ENCODE results near the gene CDKAL1. TPM values are rescaled to one million over a fixed set of nuclear protein-coding genes. Genes with fewer than 3 reads are reported as not detected.

CDKAL1 gene
- total RNA-seq, 1 donor from 2014 or later: 39.6 TPM

GRCh38 chr6:21279619-21280018 lies 745.4 kb downstream of the CDKAL1 start:
- H3K4me3 ChIP-seq: no peak overlapping the region
- Mint-ChIP-seq H3K27me3 (ENCODE audit: insufficient read depth, low read depth) (peaks cover 3% of the 10 kb centered on the region), H3K4me3 (no peak overlapping the region), H3K4me1 (peaks cover 31% of the 10 kb centered on the region), H3K9me3 (peaks cover 7% of the 10 kb centered on the region), H3K36me3 (peaks cover 1% of the 10 kb centered on the region), H3K27ac (no peak overlapping the region)
- H3K9ac ChIP-seq: no peak overlapping the region
- H3K9me3 ChIP-seq (ENCODE audit: low read depth): no peaks in the 10 kb centered on the region
- DNase-seq (ENCODE audit: low spot score): no peak
- no peaks in the 10 kb centered on the region for H3K79me2 ChIP-seq (ENCODE audit: low read depth)
- H2AFZ ChIP-seq (replicated peaks): no peak overlapping the region
- TF ChIP-seq EZH2 (IDR thresholded peaks at IDR 0.05): no peak
- TF ChIP-seq EZH2phosphoT487 (IDR thresholded peaks at IDR 0.05): no peak
- no peak for TF ChIP-seq CTCF (IDR thresholded peaks at IDR 0.05)
- H3K36me3 ChIP-seq: no peaks in the 10 kb centered on the region
- H3F3A ChIP-seq (ENCODE audit: low read depth): peaks cover 30% of the 10 kb centered on the region
- H3K27me3 ChIP-seq: no peaks in the 10 kb centered on the region
- H3K27ac ChIP-seq: no peak overlapping the region
- no peak overlapping the region for H3K4me2 ChIP-seq
- peaks cover 36% of the 10 kb centered on the region for H3K4me1 ChIP-seq
- H4K20me1 ChIP-seq (ENCODE audit: low read depth): no peaks in the 10 kb centered on the region

GRCh38 chr6:21281366-21281765 lies 747.1 kb downstream of the CDKAL1 start:
- peaks cover 28% of the 10 kb centered on the region for H3F3A ChIP-seq (ENCODE audit: low read depth)
- no peaks in the 10 kb centered on the region for H3K9me3 ChIP-seq (ENCODE audit: low read depth)
- no peak overlapping the region for H3K4me2 ChIP-seq
- H4K20me1 ChIP-seq (ENCODE audit: low read depth): no peaks in the 10 kb centered on the region
- peak overlapping the region; percentile 22 for H2AFZ ChIP-seq (replicated peaks)
- peaks cover 31% of the 10 kb centered on the region for H3K4me1 ChIP-seq
- H3K27ac ChIP-seq: no peak overlapping the region
- Mint-ChIP-seq H3K36me3 (peaks cover 1% of the 10 kb centered on the region), H3K27me3 (ENCODE audit: insufficient read depth, low read depth) (peaks cover 7% of the 10 kb centered on the region), H3K27ac (peak overlapping the region; percentile 22), H3K9me3 (peaks cover 7% of the 10 kb centered on the region), H3K4me1 (peaks cover 31% of the 10 kb centered on the region), H3K4me3 (no peak overlapping the region)
- no peak for DNase-seq (ENCODE audit: low spot score)
- H3K79me2 ChIP-seq (ENCODE audit: low read depth): no peaks in the 10 kb centered on the region
- no peak overlapping the region for H3K4me3 ChIP-seq
- H3K9ac ChIP-seq: no peak overlapping the region
- TF ChIP-seq EZH2 (IDR thresholded peaks at IDR 0.05) (no peak), CTCF (IDR thresholded peaks at IDR 0.05) (no peak), EZH2phosphoT487 (IDR thresholded peaks at IDR 0.05) (no peak)
- no peaks in the 10 kb centered on the region for H3K27me3 ChIP-seq
- no peaks in the 10 kb centered on the region for H3K36me3 ChIP-seq

Small RNA genes lying within 50 kb of the gene (small RNA-seq; reads per million reads assigned to genes)
- not detected for gene RF00019
- not detected for gene RNU6-150P

Other genes with a start within 250 kb of the CDKAL1 start
- 30.2 and 35.7 TPM in 2 replicates for gene E2F3, start 132.6 kb upstream of the CDKAL1 start, total RNA-seq (ENCODE audit: low replicate concordance)

All from neural progenitor cell (in vitro differentiated cells).